ENCODE data around the gene ARMC7.

- TF ChIP-seq, protein P1, sequence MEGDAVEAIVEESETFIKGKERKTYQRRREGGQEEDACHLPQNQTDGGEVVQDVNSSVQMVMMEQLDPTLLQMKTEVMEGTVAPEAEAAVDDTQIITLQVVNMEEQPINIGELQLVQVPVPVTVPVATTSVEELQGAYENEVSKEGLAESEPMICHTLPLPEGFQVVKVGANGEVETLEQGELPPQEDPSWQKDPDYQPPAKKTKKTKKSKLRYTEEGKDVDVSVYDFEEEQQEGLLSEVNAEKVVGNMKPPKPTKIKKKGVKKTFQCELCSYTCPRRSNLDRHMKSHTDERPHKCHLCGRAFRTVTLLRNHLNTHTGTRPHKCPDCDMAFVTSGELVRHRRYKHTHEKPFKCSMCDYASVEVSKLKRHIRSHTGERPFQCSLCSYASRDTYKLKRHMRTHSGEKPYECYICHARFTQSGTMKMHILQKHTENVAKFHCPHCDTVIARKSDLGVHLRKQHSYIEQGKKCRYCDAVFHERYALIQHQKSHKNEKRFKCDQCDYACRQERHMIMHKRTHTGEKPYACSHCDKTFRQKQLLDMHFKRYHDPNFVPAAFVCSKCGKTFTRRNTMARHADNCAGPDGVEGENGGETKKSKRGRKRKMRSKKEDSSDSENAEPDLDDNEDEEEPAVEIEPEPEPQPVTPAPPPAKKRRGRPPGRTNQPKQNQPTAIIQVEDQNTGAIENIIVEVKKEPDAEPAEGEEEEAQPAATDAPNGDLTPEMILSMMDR (conservative IDR thresholded peaks at IDR 0.05; ENCODE audit: low read depth, low read length): no peak
- TF ChIP-seq SMC3 (IDR thresholded peaks at IDR 0.05; ENCODE audit: low read depth, low read length): no peak
- no peak for TF ChIP-seq POLR2A (IDR thresholded peaks at IDR 0.05; ENCODE audit: low read depth, low read length)
- no peak for TF ChIP-seq RAD21 (IDR thresholded peaks at IDR 0.05; ENCODE audit: low read length)
- no peak for TF ChIP-seq MXI1 (IDR thresholded peaks at IDR 0.05; ENCODE audit: borderline replicate concordance, low read depth, low read length)
- TF ChIP-seq CEBPB (IDR thresholded peaks at IDR 0.05; ENCODE audit: low read depth, low read length): no peak
- TF ChIP-seq, protein P2, sequence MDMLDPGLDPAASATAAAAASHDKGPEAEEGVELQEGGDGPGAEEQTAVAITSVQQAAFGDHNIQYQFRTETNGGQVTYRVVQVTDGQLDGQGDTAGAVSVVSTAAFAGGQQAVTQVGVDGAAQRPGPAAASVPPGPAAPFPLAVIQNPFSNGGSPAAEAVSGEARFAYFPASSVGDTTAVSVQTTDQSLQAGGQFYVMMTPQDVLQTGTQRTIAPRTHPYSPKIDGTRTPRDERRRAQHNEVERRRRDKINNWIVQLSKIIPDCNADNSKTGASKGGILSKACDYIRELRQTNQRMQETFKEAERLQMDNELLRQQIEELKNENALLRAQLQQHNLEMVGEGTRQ (IDR thresholded peaks at IDR 0.05; ENCODE audit: low read depth, low read length): no peak
- TF ChIP-seq ELK1 (IDR thresholded peaks at IDR 0.05; ENCODE audit: borderline replicate concordance, low read depth, low read length): no peak
- TF ChIP-seq MAZ (IDR thresholded peaks at IDR 0.05; ENCODE audit: borderline replicate concordance, low read depth, low read length): peak; percentile 67; the same call in 1 of the 2 replicates
- no peak for TF ChIP-seq RFX5 (IDR thresholded peaks at IDR 0.05; ENCODE audit: low read depth, low read length)
- no peak for TF ChIP-seq BHLHE40 (IDR thresholded peaks at IDR 0.05; ENCODE audit: low read depth, low read length)
Measured at GRCh38 chr17:75087558-75088453, 22.0 kb upstream of the ARMC7 start, which contains the start of gene SLC16A5.
